Effector memory CD4-positive, alpha-beta T cell (primary cell): ENCODE results near the gene KITLG.
"Not testable (repeated sequence)": the region's sequence is repeated elsewhere in the genome, so short reads cannot be mapped to it uniquely, and the experiment has no call there.

Source experiments
- DNase-seq, 3 donors: peaks; one replicate each; pipeline ENCODE4 v3.0.0-alpha.2; 2020
- H3K27ac ChIP-seq: 2 replicates; pipeline ENCODE4 v1.7.0; 2013; ENCODE audit warnings: mild to moderate bottlenecking, low read length, moderate library complexity; ENCODE audit not compliant: insufficient read depth, poor library complexity, severe bottlenecking
- H3K27me3 ChIP-seq: replicated peaks from 2 replicates; pipeline ENCODE4 v1.7.0; 2013; ENCODE audit warnings: mild to moderate bottlenecking, low read length; ENCODE audit not compliant: insufficient read depth, control insufficient read depth, poor library complexity, severe bottlenecking
- H3K36me3 ChIP-seq: 2 replicates; pipeline ENCODE4 v1.7.0; 2013; ENCODE audit warnings: mild to moderate bottlenecking, low read length, moderate library complexity; ENCODE audit not compliant: control insufficient read depth, insufficient read depth
- H3K4me1 ChIP-seq: 2 replicates; pipeline ENCODE4 v1.7.0; 2013; ENCODE audit warnings: low read length, mild to moderate bottlenecking; ENCODE audit not compliant: control insufficient read depth, insufficient read depth, poor library complexity, severe bottlenecking
- H3K4me3 ChIP-seq: 2 replicates; pipeline ENCODE4 v1.7.0; 2013; ENCODE audit warnings: low read length, low read depth, mild to moderate bottlenecking; ENCODE audit not compliant: insufficient read depth, poor library complexity, severe bottlenecking
- H3K9me3 ChIP-seq: 2 replicates; pipeline ENCODE4 v1.7.0; 2013; ENCODE audit warnings: mild to moderate bottlenecking, low read length, moderate library complexity; ENCODE audit not compliant: control insufficient read depth

The KITLG gene

GRCh38 chr12:88469154-88469553, 111.1 kb downstream of the KITLG start:
- Histone ChIP-seq H3K36me3 (no peaks in the 10 kb centered on the region), H3K9me3 (no peaks in the 10 kb centered on the region), H3K4me3 (no peak overlapping the region), H3K27ac (no peak overlapping the region), H3K4me1 (no peaks in the 10 kb centered on the region), H3K27me3 (no peaks in the 10 kb centered on the region)
- no peak for DNase-seq

GRCh38 chr12:88468581-88468980, 111.7 kb downstream of the KITLG start:
- no peaks in the 10 kb centered on the region for H3K27me3 ChIP-seq
- H3K4me1 ChIP-seq: no peaks in the 10 kb centered on the region
- no peak overlapping the region for H3K27ac ChIP-seq
- H3K36me3 ChIP-seq: no peaks in the 10 kb centered on the region
- no peaks in the 10 kb centered on the region for H3K9me3 ChIP-seq
- no peak for DNase-seq
- H3K4me3 ChIP-seq: no peak overlapping the region

GRCh38 chr12:88466708-88467107, 113.6 kb downstream of the KITLG start:
- not testable (repeated sequence) for H3K4me3 ChIP-seq, H3K4me1 ChIP-seq, H3K9me3 ChIP-seq, DNase-seq, H3K27ac ChIP-seq, H3K36me3 ChIP-seq, H3K27me3 ChIP-seq

- no peak for DNase-seq
- Histone ChIP-seq H3K36me3 (no peaks in the 10 kb centered on the region), H3K27ac (no peak overlapping the region), H3K9me3 (no peaks in the 10 kb centered on the region), H3K4me3 (no peak overlapping the region), H3K4me1 (no peaks in the 10 kb centered on the region), H3K27me3 (no peaks in the 10 kb centered on the region)
These were observed 121.9 kb downstream of the KITLG start for GRCh38 chr12:88458327-88458726.

GRCh38 chr12:88453323-88453722, 126.9 kb downstream of the KITLG start:
- DNase-seq: no peak
- no peak overlapping the region for H3K4me3 ChIP-seq
- H3K36me3 ChIP-seq: no peaks in the 10 kb centered on the region
- no peaks in the 10 kb centered on the region for H3K9me3 ChIP-seq
- H3K27ac ChIP-seq: no peak overlapping the region
- no peaks in the 10 kb centered on the region for H3K4me1 ChIP-seq
- no peaks in the 10 kb centered on the region for H3K27me3 ChIP-seq

GRCh38 chr12:88451205-88451604, 129.1 kb downstream of the KITLG start:
- Histone ChIP-seq H3K4me3 (no peak overlapping the region), H3K27me3 (no peaks in the 10 kb centered on the region), H3K4me1 (no peaks in the 10 kb centered on the region), H3K9me3 (no peaks in the 10 kb centered on the region), H3K27ac (no peak overlapping the region), H3K36me3 (no peaks in the 10 kb centered on the region)
- DNase-seq: no peak

GRCh38 chr12:88450136-88450535, 130.1 kb downstream of the KITLG start:
- Histone ChIP-seq H3K36me3 (no peaks in the 10 kb centered on the region), H3K9me3 (no peaks in the 10 kb centered on the region), H3K27me3 (no peaks in the 10 kb centered on the region), H3K4me1 (no peaks in the 10 kb centered on the region), H3K27ac (no peak overlapping the region), H3K4me3 (no peak overlapping the region)
- DNase-seq: no peak

- no peak for DNase-seq
- Histone ChIP-seq H3K36me3 (no peaks in the 10 kb centered on the region), H3K4me1 (no peaks in the 10 kb centered on the region), H3K27ac (no peak overlapping the region), H3K9me3 (no peaks in the 10 kb centered on the region), H3K27me3 (no peaks in the 10 kb centered on the region), H3K4me3 (no peak overlapping the region)
These were observed 131.8 kb downstream of the KITLG start for GRCh38 chr12:88448337-88448915.

- DNase-seq: no peak
- Histone ChIP-seq H3K4me1 (no peaks in the 10 kb centered on the region), H3K27me3 (no peaks in the 10 kb centered on the region), H3K36me3 (no peaks in the 10 kb centered on the region), H3K4me3 (no peak overlapping the region), H3K27ac (no peak overlapping the region), H3K9me3 (no peaks in the 10 kb centered on the region)
These were observed 134.4 kb downstream of the KITLG start for GRCh38 chr12:88445705-88446394.

- no peak overlapping the region for H3K4me3 ChIP-seq
- H3K36me3 ChIP-seq: no peaks in the 10 kb centered on the region
- no peaks in the 10 kb centered on the region for H3K9me3 ChIP-seq
These were observed 135.8 kb downstream of the KITLG start for GRCh38 chr12:88444481-88444880.

More at GRCh38 chr12:88444481-88444880, 135.8 kb downstream of the KITLG start:
- DNase-seq: no peak
- Histone ChIP-seq H3K4me1 (no peaks in the 10 kb centered on the region), H3K27me3 (no peaks in the 10 kb centered on the region), H3K27ac (no peak overlapping the region)
